HEK293 (cell line): ENCODE results near the gene PLEK2.

ENCODE experiments used
- CTCF ChIP-seq: fragments of 450-650 bp; formaldehyde crosslinking; IDR thresholded peaks from 2 replicates; pipeline ENCODE4 v1.5.1; 2016; ENCODE audit warnings: missing biosample characterization, missing genetic modification characterization
- HOXA7 ChIP-seq: sonication (generic); formaldehyde crosslinking; IDR thresholded peaks from 2 replicates; pipeline ENCODE4 v1.8.1; 2022; ENCODE audit warnings: missing genetic modification reagents, borderline replicate concordance
- REPIN1 ChIP-seq: fragments of 450-650 bp; formaldehyde crosslinking; IDR thresholded peaks from 2 replicates; pipeline ENCODE4 v1.5.1; 2017; ENCODE audit warnings: missing biosample characterization, missing genetic modification characterization, low read depth
- YY1 ChIP-seq: fragments of 450-650 bp; formaldehyde crosslinking; IDR thresholded peaks from 2 replicates; pipeline ENCODE4 v1.5.1; 2018; ENCODE audit warnings: missing biosample characterization, missing genetic modification characterization
- ZFP37 ChIP-seq: fragments of 450-650 bp; formaldehyde crosslinking; IDR thresholded peaks from 2 replicates; pipeline ENCODE4 v1.5.1; 2016; ENCODE audit warnings: missing biosample characterization, missing genetic modification characterization
- ZNF169 ChIP-seq: fragments of 450-650 bp; formaldehyde crosslinking; IDR thresholded peaks from 2 replicates; pipeline ENCODE4 v1.5.1; 2016; ENCODE audit warnings: missing biosample characterization, missing genetic modification characterization
- ZNF23 ChIP-seq: fragments of 450-650 bp; formaldehyde crosslinking; IDR thresholded peaks from 2 replicates; pipeline ENCODE4 v1.5.1; 2016; ENCODE audit warnings: missing biosample characterization, missing genetic modification characterization, borderline replicate concordance
- ZNF248 ChIP-seq: fragments of 450-650 bp; formaldehyde crosslinking; IDR thresholded peaks from 2 replicates; pipeline ENCODE4 v1.5.1; 2017; ENCODE audit warnings: missing biosample characterization, missing genetic modification characterization
- ZNF350 ChIP-seq: fragments of 450-650 bp; formaldehyde crosslinking; IDR thresholded peaks from 2 replicates; pipeline ENCODE4 v1.5.0; 2017; ENCODE audit warnings: missing biosample characterization, mild to moderate bottlenecking, missing genetic modification characterization
- ZNF548 ChIP-seq: fragments of 450-650 bp; formaldehyde crosslinking; IDR thresholded peaks from 2 replicates; pipeline ENCODE4 v1.5.1; 2016; ENCODE audit warnings: missing biosample characterization, missing genetic modification characterization
- TF ChIP-seq, protein P1 (sequence below): sonication (generic); formaldehyde crosslinking; IDR thresholded peaks from 2 replicates; pipeline ENCODE4 v1.8.1; 2022; ENCODE audit warnings: mild to moderate bottlenecking, moderate library complexity, missing genetic modification reagents
- TF ChIP-seq, protein P2 (sequence below): fragments of 450-650 bp; formaldehyde crosslinking; IDR thresholded peaks from 2 replicates; pipeline ENCODE4 v1.5.1; 2016; ENCODE audit warnings: missing biosample characterization, missing genetic modification characterization
- TF ChIP-seq, protein P3 (sequence below): fragments of 450-650 bp; formaldehyde crosslinking; IDR thresholded peaks from 2 replicates; pipeline ENCODE4 v1.5.1; 2016; ENCODE audit warnings: missing biosample characterization, missing genetic modification characterization

- TF ChIP-seq, protein P1, sequence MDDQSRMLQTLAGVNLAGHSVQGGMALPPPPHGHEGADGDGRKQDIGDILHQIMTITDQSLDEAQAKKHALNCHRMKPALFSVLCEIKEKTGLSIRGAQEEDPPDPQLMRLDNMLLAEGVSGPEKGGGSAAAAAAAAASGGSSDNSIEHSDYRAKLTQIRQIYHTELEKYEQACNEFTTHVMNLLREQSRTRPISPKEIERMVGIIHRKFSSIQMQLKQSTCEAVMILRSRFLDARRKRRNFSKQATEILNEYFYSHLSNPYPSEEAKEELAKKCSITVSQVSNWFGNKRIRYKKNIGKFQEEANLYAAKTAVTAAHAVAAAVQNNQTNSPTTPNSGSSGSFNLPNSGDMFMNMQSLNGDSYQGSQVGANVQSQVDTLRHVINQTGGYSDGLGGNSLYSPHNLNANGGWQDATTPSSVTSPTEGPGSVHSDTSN (CRISPR knock-in tag) = no peak
- TF ChIP-seq CTCF (tag by site-specific recombination) (no peak), YY1 (no peak), ZNF548 (tag by site-specific recombination) (no peak), ZNF23 (no peak), HOXA7 (CRISPR knock-in tag) (no peak), REPIN1 (no peak), ZNF169 (no peak), ZNF350 (tag by site-specific recombination) (no peak), ZFP37 (tag by site-specific recombination) (no peak), ZNF248 (tag by site-specific recombination) (no peak)
- TF ChIP-seq, protein P2, sequence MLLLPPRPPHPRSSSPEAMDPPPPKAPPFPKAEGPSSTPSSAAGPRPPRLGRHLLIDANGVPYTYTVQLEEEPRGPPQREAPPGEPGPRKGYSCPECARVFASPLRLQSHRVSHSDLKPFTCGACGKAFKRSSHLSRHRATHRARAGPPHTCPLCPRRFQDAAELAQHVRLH (tag by site-specific recombination) = no peak
- TF ChIP-seq, protein P3, sequence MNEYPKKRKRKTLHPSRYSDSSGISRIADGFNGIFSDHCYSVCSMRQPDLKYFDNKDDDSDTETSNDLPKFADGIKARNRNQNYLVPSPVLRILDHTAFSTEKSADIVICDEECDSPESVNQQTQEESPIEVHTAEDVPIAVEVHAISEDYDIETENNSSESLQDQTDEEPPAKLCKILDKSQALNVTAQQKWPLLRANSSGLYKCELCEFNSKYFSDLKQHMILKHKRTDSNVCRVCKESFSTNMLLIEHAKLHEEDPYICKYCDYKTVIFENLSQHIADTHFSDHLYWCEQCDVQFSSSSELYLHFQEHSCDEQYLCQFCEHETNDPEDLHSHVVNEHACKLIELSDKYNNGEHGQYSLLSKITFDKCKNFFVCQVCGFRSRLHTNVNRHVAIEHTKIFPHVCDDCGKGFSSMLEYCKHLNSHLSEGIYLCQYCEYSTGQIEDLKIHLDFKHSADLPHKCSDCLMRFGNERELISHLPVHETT (tag by site-specific recombination) = no peak
Observed at GRCh38 chr14:67457782-67458181, 45.8 kb upstream of the PLEK2 start.
